Activated CD4-positive, CD25-positive, alpha-beta regulatory T cell (primary cell): ENCODE data around the gene SLF2.

Source experiments
- DNase-seq, 4 experiments: peaks; one replicate each; lab custom pipeline; 2025; lab: John Stamatoyannopoulos, UW

The SLF2 gene

GRCh38 chr10:101000127-101000914 lies 87.6 kb downstream of the SLF2 start:
- DNase-seq = no peak

GRCh38 chr10:101000915-101001658 lies 88.3 kb downstream of the SLF2 start:
- DNase-seq = no peak

DNA sequence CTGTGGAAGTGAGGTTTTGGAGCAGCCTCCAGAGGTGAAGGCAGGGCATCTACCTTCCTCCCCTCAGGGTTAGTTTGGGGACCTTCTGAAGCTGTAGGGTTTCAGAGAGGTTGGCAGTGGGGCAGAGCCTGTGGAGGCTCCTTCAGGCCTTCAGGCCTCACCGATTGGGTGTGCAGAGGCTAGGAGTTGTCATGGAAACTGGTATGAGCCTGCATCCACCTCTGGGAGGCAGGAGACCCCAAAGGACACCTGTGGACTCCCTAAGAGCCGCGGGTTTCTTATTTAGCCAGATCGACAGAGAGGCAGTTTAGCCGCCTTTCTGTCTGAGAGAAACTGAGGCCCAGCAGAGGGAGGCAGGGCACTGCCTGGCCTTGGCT lies 88.9 kb downstream of the SLF2 start:
- DNase-seq = no peak

DNA sequence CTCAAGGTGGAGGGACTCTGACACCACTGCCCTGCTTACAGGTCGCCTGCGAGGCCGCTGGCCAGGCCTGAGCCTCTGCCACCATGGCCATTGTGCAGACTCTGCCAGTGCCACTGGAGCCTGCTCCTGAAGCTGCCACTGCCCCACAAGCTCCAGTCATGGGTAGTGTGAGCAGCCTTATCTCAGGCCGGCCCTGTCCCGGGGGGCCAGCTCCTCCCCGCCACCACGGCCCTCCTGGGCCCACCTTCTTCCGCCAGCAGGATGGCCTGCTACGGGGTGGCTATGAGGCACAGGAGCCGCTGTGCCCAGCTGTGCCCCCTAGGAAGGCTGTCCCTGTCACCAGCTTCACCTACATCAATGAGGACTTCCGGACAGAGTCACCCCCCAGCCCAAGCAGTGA lies 89.7 kb downstream of the SLF2 start:
- DNase-seq = no peak

DNA sequence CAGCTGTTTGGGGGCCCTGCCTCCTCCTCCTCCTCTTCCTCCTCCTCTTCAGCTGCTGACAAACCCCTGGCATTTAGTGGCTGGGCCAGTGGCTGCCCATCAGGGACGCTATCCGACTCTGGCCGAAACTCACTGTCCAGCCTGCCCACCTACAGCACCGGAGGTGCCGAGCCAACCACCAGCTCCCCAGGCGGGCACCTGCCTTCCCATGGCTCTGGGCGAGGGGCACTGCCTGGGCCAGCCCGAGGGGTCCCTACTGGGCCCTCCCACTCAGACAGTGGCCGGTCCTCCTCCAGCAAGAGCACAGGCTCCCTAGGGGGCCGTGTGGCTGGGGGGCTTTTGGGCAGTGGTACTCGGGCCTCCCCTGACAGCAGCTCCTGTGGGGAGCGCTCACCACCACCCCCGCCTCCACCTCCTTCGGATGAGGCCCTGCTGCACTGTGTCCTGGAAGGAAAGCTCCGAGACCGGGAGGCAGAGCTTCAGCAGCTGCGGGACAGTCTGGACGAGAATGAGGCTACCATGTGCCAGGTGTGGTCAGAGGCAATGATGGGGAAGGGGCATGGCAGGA lies 91.0 kb downstream of the SLF2 start:
- DNase-seq = no peak

- no peak for DNase-seq
Measured at GRCh38 chr10:101005361-101005760, 92.6 kb downstream of the SLF2 start.

DNA sequence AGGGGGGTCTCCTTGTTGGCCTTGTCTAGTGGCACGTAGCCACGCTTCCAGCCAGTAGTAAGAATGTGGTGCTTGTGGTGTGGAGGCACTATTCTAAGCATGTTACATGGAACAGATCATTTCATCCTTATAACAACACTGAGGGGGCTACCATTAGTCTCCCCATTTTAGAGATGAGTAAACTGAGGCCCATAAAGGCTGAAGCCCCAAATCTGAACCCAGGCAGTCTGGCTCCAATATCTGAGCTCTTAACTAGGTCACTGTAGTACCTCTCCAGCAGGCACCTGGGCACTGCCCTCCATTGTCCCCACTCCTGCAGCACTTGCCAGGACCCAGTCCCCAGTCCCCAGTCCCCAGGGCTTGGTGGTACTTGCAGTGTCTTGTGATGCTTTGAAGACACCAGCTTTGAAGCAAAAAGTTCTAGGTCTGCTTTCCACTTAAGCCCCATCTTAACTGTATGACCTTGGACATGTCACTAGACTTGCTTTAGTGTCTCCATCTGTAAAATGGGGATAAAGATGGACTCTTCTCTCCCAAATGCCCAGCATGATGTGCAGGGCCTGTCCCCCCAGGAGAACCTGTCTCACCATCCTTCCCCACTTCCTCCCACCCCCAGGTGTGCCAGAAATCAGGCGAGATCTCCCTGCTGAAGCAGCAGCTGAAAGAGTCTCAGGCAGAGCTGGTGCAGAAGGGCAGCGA lies 93.3 kb downstream of the SLF2 start:
- no peak for DNase-seq

- DNase-seq = no peak
Measured at GRCh38 chr10:101006593-101007098, 93.9 kb downstream of the SLF2 start.

DNA sequence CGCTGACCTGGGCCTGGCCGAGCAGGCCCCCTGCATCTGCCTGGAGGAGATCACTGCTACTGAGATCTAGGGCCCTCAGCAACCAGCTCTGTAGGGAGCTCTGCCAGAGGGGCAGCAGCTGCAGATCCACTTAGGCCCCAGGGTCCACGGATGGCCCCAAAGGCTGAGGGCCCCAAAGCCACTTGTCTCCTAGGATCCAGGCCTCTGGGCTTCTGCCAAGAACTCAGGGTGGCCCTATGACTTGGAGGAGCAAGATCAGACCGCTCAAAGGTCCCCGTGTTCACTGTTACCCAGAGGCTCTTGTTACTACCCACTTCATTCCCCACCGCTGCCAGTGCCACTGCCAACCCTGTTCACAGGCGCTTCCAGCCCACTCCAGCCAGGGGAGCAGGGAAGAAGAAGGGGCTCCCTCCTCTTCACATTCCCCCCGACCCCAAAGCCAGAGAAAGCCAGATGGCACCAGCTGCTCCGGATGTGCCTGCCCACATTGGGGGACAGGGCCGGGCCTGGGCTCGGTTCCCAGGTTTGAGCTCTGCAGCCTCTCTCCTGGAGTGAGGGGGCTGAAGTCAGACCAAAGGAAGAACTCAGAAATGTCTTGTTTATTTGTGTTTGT lies 94.4 kb downstream of the SLF2 start:
- no peak for DNase-seq

DNA sequence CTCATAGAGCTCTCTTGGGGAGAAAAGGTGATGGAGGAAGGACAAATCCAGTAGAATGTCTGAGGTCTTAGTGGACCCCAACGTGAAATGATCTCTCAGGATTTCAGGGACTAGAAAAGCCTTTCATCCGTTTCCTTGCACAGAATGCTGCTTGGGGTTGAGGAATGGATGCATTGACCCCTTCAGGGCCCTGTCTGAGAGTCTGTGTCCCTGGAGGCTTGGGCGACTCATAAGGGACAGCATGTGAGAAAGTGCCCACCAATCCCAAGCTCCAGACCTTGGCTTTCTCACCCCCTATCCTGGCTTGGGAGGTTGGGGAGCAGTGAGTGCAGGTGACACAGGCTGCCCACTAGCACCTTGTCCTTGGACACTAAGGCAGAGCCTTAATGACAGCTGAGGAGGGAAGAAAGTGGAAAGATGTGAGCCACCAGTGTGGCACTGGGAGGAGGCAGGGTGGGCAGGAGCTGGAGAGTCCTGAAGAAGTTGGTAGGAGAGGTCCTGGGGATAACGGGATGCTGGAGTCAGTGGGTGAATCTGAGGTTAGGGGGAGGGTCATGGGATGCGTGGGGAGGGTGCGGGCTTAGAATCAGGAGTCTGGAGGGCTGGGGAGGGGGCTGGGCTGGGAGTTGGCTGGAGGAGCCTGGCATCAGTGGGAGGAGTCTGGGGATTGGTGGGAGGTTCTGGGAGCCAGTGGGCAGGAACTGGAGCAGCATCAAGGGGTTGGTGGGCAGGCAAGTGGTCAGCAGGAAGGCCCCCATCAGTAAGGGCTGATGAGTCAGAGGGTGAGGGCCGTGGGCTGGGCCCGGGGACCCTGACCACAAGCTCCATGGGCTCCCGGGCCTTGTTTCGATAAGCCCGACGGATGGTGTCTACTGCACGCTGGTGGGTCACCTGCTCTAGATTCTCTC lies 95.4 kb downstream of the SLF2 start:
- DNase-seq = no peak

DNA sequence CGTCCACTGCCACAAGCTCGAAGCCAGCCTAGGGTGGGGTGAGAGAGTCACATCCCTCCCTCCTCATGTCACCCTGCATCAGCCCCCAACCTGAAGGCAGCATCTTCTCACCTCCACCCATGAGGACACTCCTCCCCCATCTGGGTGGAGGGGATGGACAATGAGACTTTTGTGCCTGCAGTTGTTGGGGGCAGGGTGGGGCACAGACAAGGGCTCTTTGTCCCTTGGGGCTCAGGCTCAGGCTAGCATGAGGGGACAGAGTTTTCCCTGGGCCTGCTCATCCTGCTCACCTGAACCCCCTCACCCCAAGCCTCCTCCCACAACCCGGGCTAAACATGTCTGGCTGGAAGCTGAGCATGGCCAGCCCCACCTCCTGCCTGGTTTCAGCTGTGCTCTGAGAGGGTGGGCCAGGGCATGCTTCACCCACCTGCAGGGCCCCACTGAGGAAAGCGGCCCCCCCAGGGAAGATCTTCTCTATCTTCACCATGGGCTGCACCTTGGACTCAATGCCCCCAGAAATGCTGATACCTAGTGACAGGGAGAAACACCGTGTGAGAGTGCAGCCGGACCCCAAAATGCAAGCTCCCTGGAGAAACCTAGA lies 96.2 kb downstream of the SLF2 start:
- DNase-seq = no peak

GRCh38 chr10:101010329-101010728 lies 97.6 kb downstream of the SLF2 start:
- DNase-seq = no peak

GRCh38 chr10:101011517-101012423 lies 99.0 kb downstream of the SLF2 start:
- no peak for DNase-seq

- peak; percentile 51 to 59 (median 58) for DNase-seq
Measured at GRCh38 chr10:101012525-101013364, 100.0 kb downstream of the SLF2 start.

DNA sequence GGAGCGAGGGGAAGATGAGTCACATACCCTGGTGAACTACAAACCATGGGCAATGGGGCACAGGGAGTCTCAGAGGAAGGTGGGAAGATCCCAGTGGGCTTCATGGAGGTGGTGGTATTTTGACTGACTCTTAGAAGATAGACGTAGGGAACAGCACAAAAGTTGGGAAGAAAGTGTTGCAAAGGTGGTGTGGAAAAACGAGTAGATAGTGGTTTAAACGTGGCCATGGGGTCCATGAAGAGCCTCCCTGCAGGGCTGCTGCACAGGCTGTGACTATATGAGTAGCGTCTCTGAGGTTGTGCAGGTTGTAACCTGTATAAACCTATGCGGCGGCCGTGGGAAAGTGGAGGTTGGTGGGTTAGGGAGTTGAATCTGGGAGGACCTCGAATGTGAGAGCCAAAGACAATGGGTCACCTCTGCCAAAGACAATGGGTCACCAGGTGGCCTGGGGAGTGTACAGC lies 100.6 kb downstream of the SLF2 start:
- no peak for DNase-seq

DNA sequence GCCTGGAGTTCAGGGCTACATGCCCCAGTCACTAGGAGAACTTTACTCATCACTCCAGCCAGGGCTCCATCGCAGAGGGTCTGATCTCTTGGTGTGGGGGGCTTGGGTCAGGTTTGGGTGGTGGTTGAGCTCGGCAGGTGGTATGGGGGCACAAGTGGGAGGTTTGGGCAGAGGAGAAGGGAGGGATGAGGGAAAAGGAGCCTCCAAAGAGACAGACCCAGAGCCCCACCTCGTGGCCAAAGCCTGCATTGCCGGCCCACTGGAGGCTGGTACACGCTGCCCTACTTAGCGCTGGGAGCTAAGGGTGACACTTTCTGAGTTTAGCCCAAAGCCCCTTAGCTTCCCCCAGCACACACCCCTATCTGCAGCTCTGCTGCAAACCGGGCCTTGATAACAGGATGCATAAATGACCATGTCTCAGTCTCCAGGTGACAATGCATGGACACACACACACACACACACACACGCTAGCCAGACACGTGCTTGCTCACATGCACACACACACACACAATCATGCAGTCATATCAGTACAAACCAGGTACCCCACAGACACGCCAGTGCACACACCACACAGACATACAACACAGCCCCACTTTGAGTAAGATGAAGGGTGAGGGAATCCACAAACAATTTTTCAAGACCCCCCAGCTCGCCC lies 101.6 kb downstream of the SLF2 start:
- peak; percentile 33 to 70 (median 52) for DNase-seq
